Activated CD4-positive, alpha-beta T cell treated with anti-CD3 and anti-CD28 coated beads for 36 hours (primary cell): Measurements from ENCODE around the gene RSAD1. TPM values are rescaled to one million over a fixed set of nuclear protein-coding genes. Genes with fewer than 3 reads are reported as not detected.

Source experiments
- ATAC-seq: fragments of 200-7000 bp; cut with Tn5 transposase; one replicate; pipeline ENCODE4 v1.10.0; 2021; ENCODE audit warnings: mild to moderate bottlenecking, moderate library complexity
- CTCF ChIA-PET: fragments of 350-600 bp; sonication (Branson Sonifier 250); formaldehyde crosslinking; loops from one replicate; lab custom pipeline; 2021; ENCODE audit warnings: antibody characterized with exemption; lab: Charles Lee
- POLR2A ChIA-PET: fragments of 350-600 bp; sonication (Branson Sonifier 250); formaldehyde crosslinking; loops from one replicate; lab custom pipeline; 2021; ENCODE audit warnings: antibody characterized with exemption, inconsistent platforms; lab: Charles Lee
- DNase-seq: peaks from one replicate; pipeline ENCODE4 v3.0.0-alpha.2; 2020
- H3K27ac Mint-ChIP-seq: one replicate; pipeline ENCODE4 v1.8.0; 2021; ENCODE audit warnings: mixed read lengths
- H3K27me3 Mint-ChIP-seq: one replicate; pipeline ENCODE4 v1.8.0; 2021; ENCODE audit warnings: mixed read lengths
- H3K36me3 Mint-ChIP-seq: one replicate; pipeline ENCODE4 v1.8.0; 2021; ENCODE audit warnings: low read depth, mixed read lengths
- H3K4me1 Mint-ChIP-seq: one replicate; pipeline ENCODE4 v1.8.0; 2021; ENCODE audit warnings: mixed read lengths
- H3K4me3 Mint-ChIP-seq: one replicate; pipeline ENCODE4 v1.8.0; 2021; ENCODE audit warnings: mild to moderate bottlenecking, moderate library complexity, mixed read lengths
- H3K9me3 Mint-ChIP-seq: one replicate; pipeline ENCODE4 v1.8.0; 2021; ENCODE audit warnings: low read depth, mixed read lengths
- intact Hi-C, 2 experiments: fragments of 100-400 bp; cut with DNase I in 1 of 2; cut with micrococcal nuclease in 1 of 2; formaldehyde crosslinking; loops; one replicate each; pipeline versions ENCODE4 v1.14.2 to v1.15.1; 2022 to 2024; cut with DNase I, micrococcal nuclease
- total RNA-seq, 2 experiments: library from RNA; stranded (reverse); gene quantifications; one replicate each; pipeline ENCODE4 v1.2.3, GENCODE V29; 2021

RSAD1 gene
- 10 to 100 TPM; 21.5 to 29.0 TPM for total RNA-seq

- Mint-ChIP-seq H3K36me3 (peaks cover 8% of the 10 kb centered on the region), H3K9me3 (no peaks in the 10 kb centered on the region), H3K27me3 (no peaks in the 10 kb centered on the region), H3K4me3 (peak within 1 kb of the TSS; percentile 85), H3K4me1 (peaks cover 25% of the 10 kb centered on the region), H3K27ac (peak within 1 kb of the TSS; percentile 93)
- ATAC-seq, result peak; percentile 94
- intact Hi-C loops, result loop anchor here (1.0 to 5.0 kb wide), 13 partner anchors 30 to 278 kb away; partner anchors contain the start of genes EME1 (in 2 of the 2), MRPL27 (in 2 of the 2), ACSF2 (in 1 of the 2) and ANKRD40 (in 1 of the 2)
- peak; percentile 93 for DNase-seq
- ChIA-PET CTCF (interaction anchor here (0.7 to 2.1 kb wide), 21 partner anchors 8 to 664 kb away, joined by 3 to 21 read pairs (median 4); partner anchors contain the start of genes CACNA1G and LRRC59), POLR2A (interaction anchor here (0.7 to 1.1 kb wide), 2 partner anchors 81 to 676 kb away, joined by 3 to 4 read pairs; partner anchors contain the start of gene LRRC59)
These were observed at the start of gene RSAD1 for GRCh38 chr17:50478391-50479381. Gene RSAD1, plus strand, starts transcription at chr17:50478860. Its CDS starts 25 bp downstream, at chr17:50478885.

DNA sequence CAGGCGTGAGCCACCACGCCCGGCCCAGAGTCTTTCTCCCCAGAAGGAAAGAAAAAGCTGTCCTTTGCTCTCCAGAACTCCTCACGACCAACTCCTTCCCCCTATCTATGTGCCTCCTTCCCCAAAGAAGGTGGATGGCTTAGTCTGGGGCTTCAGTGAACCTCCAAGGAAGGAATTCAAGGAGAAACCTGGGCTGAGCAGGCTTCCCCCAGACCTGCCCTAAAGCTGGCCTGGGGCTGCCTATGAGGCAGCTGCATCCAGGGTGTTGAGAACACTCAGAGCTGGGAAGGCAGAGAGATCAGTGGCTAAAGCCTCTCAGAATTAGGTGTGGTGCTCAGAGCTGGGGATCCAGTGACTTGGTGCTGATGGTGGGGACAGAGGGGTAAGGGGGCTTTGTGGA, 48.9 kb upstream of the RSAD1 start:
- H3K4me3 Mint-ChIP-seq, result no peak overlapping the region
- H3K9me3 Mint-ChIP-seq, result no peaks in the 10 kb centered on the region
- POLR2A ChIA-PET, result interaction anchor here (0.6 kb wide), 1 partner anchor 52 kb away, joined by 3 read pairs; no protein-coding TSS in a partner anchor
- intact Hi-C loops, result no loop called here
- H3K27ac Mint-ChIP-seq, result no peak overlapping the region
- H3K36me3 Mint-ChIP-seq, result no peaks in the 10 kb centered on the region
- peaks cover 20% of the 10 kb centered on the region for H3K4me1 Mint-ChIP-seq
- DNase-seq (no peak), ATAC-seq (no peak)
- CTCF ChIA-PET, result interaction anchor here (0.7 to 1.3 kb wide), 3 partner anchors 14 to 453 kb away, joined by 3 to 4 read pairs (median 3); no protein-coding TSS in a partner anchor
- no peaks in the 10 kb centered on the region for H3K27me3 Mint-ChIP-seq

- intact Hi-C loops, result no loop called here
- Mint-ChIP-seq H3K27ac (no peak overlapping the region), H3K27me3 (no peaks in the 10 kb centered on the region), H3K36me3 (no peaks in the 10 kb centered on the region), H3K9me3 (no peaks in the 10 kb centered on the region), H3K4me1 (peaks cover 14% of the 10 kb centered on the region), H3K4me3 (no peak overlapping the region)
- POLR2A ChIA-PET, result no interaction called here
- CTCF ChIA-PET, result interaction anchor here (0.6 to 2.0 kb wide), 5 partner anchors 15 to 376 kb away, joined by 3 to 6 read pairs (median 4); partner anchors contain the start of gene LRRC59
- DNase-seq (no peak), ATAC-seq (no peak)
These were observed 47.6 kb upstream of the RSAD1 start for GRCh38 chr17:50430821-50431618.

GRCh38 chr17:50432125-50432762, 46.4 kb upstream of the RSAD1 start:
- ChIA-PET POLR2A (interaction anchor here (0.6 kb wide), 1 partner anchor 35 kb away, joined by 4 read pairs; the partner anchor contains the start of gene LRRC59), CTCF (interaction anchor here (0.8 to 2.0 kb wide), 2 partner anchors 35 to 89 kb away, joined by 3 to 6 read pairs; partner anchors contain the start of gene LRRC59)
- peaks cover 6% of the 10 kb centered on the region for H3K4me1 Mint-ChIP-seq
- H3K27me3 Mint-ChIP-seq, result no peaks in the 10 kb centered on the region
- no peak overlapping the region for H3K4me3 Mint-ChIP-seq
- intact Hi-C loops, result no loop called here
- no peaks in the 10 kb centered on the region for H3K9me3 Mint-ChIP-seq
- ATAC-seq (no peak), DNase-seq (no peak)
- no peak overlapping the region for H3K27ac Mint-ChIP-seq
- no peaks in the 10 kb centered on the region for H3K36me3 Mint-ChIP-seq

- Mint-ChIP-seq H3K4me1 (no peaks in the 10 kb centered on the region), H3K4me3 (no peak overlapping the region), H3K27ac (no peak overlapping the region), H3K36me3 (no peaks in the 10 kb centered on the region), H3K9me3 (no peaks in the 10 kb centered on the region), H3K27me3 (no peaks in the 10 kb centered on the region)
- DNase-seq (no peak), ATAC-seq (no peak)
- ChIA-PET POLR2A (no interaction called here), CTCF (interaction anchor here (0.5 to 0.9 kb wide), 3 partner anchors 40 to 612 kb away, joined by 3 to 4 read pairs (median 4); partner anchors contain the start of gene LRRC59)
- intact Hi-C loops, result no loop called here
These were observed 41.3 kb upstream of the RSAD1 start for GRCh38 chr17:50437409-50437808.

- CTCF ChIA-PET, result no interaction called here
- Mint-ChIP-seq H3K4me3 (no peak overlapping the region), H3K9me3 (no peaks in the 10 kb centered on the region), H3K27me3 (no peaks in the 10 kb centered on the region), H3K36me3 (no peaks in the 10 kb centered on the region), H3K27ac (no peak overlapping the region), H3K4me1 (no peaks in the 10 kb centered on the region)
- intact Hi-C loops, result no loop called here
- DNase-seq, result no peak
- POLR2A ChIA-PET, result no interaction called here
- ATAC-seq, result no peak
These were observed 39.7 kb upstream of the RSAD1 start for GRCh38 chr17:50439008-50439407.

GRCh38 chr17:50440172-50440837, 38.4 kb upstream of the RSAD1 start:
- DNase-seq (no peak), ATAC-seq (no peak)
- ChIA-PET POLR2A (no interaction called here), CTCF (no interaction called here)
- Mint-ChIP-seq H3K27ac (no peak overlapping the region), H3K36me3 (no peaks in the 10 kb centered on the region), H3K4me3 (no peak overlapping the region), H3K4me1 (no peaks in the 10 kb centered on the region), H3K9me3 (no peaks in the 10 kb centered on the region), H3K27me3 (no peaks in the 10 kb centered on the region)
- intact Hi-C loops, result no loop called here

- H3K4me1 Mint-ChIP-seq, result no peaks in the 10 kb centered on the region
- POLR2A ChIA-PET, result no interaction called here
- no peak for ATAC-seq
- CTCF ChIA-PET, result no interaction called here
- no peaks in the 10 kb centered on the region for H3K27me3 Mint-ChIP-seq
- H3K36me3 Mint-ChIP-seq, result no peaks in the 10 kb centered on the region
- H3K9me3 Mint-ChIP-seq, result no peaks in the 10 kb centered on the region
- no peak for DNase-seq
- H3K4me3 Mint-ChIP-seq, result no peak overlapping the region
- no peak overlapping the region for H3K27ac Mint-ChIP-seq
- intact Hi-C loops, result no loop called here
These were observed 37.5 kb upstream of the RSAD1 start for GRCh38 chr17:50440838-50441829.

GRCh38 chr17:50443505-50443974, 35.1 kb upstream of the RSAD1 start:
- H3K36me3 Mint-ChIP-seq, result no peaks in the 10 kb centered on the region
- CTCF ChIA-PET, result interaction anchor here (0.5 to 1.7 kb wide), 3 partner anchors 81 to 241 kb away, joined by 4 to 5 read pairs (median 4); no protein-coding TSS in a partner anchor
- H3K27ac Mint-ChIP-seq, result no peak overlapping the region
- no peaks in the 10 kb centered on the region for H3K27me3 Mint-ChIP-seq
- DNase-seq (no peak), ATAC-seq (no peak)
- intact Hi-C loops, result no loop called here
- H3K4me3 Mint-ChIP-seq, result no peak overlapping the region
- no peaks in the 10 kb centered on the region for H3K4me1 Mint-ChIP-seq
- POLR2A ChIA-PET, result no interaction called here
- no peaks in the 10 kb centered on the region for H3K9me3 Mint-ChIP-seq
